Right forelimb (tissue), 1 donor: ENCODE measurements around the gene CLCN1.
"Not testable (repeated sequence)": the region's sequence is repeated elsewhere in the genome, so short reads cannot be mapped to it uniquely, and the experiment has no call there.

Source experiments
- DNase-seq: peaks from one replicate; pipeline ENCODE4 v3.0.0-alpha.2; 2018

The CLCN1 gene

GRCh38 chr7:143387156-143387975 lies 71.5 kb downstream of the CLCN1 start:
- no peak for DNase-seq

- DNase-seq = no peak
Measured at GRCh38 chr7:143388051-143388450, 72.1 kb downstream of the CLCN1 start.

GRCh38 chr7:143388491-143389101 lies 72.7 kb downstream of the CLCN1 start:
- DNase-seq = no peak

- peak; percentile 32 for DNase-seq
Measured at GRCh38 chr7:143389316-143390103, 73.6 kb downstream of the CLCN1 start.

GRCh38 chr7:143390104-143390772 lies 74.3 kb downstream of the CLCN1 start:
- peak; percentile 41 for DNase-seq

GRCh38 chr7:143390773-143391317 lies 74.9 kb downstream of the CLCN1 start:
- DNase-seq = peak; percentile 41

GRCh38 chr7:143391462-143392404 lies 75.8 kb downstream of the CLCN1 start:
- peak; percentile 48 for DNase-seq

GRCh38 chr7:143392427-143392826 lies 76.5 kb downstream of the CLCN1 start:
- not testable (repeated sequence) for DNase-seq

- no peak for DNase-seq
Measured at GRCh38 chr7:143392875-143393266, 77.0 kb downstream of the CLCN1 start.

- peak; percentile 45 for DNase-seq
Measured at GRCh38 chr7:143393267-143394041, 77.5 kb downstream of the CLCN1 start.

GRCh38 chr7:143394068-143394467 lies 78.2 kb downstream of the CLCN1 start:
- DNase-seq = no peak

GRCh38 chr7:143394777-143395176 lies 78.9 kb downstream of the CLCN1 start:
- DNase-seq = no peak

GRCh38 chr7:143395187-143396149 lies 79.6 kb downstream of the CLCN1 start:
- DNase-seq = peak; percentile 41

GRCh38 chr7:143396182-143396581 lies 80.3 kb downstream of the CLCN1 start:
- peak; percentile 34 for DNase-seq

- peak; percentile 36 for DNase-seq
Measured at GRCh38 chr7:143396625-143397556, 81.0 kb downstream of the CLCN1 start.

- peak; percentile 31 for DNase-seq
Measured at GRCh38 chr7:143397710-143398530, 82.0 kb downstream of the CLCN1 start.

GRCh38 chr7:143398616-143399015 lies 82.7 kb downstream of the CLCN1 start:
- DNase-seq = peak; percentile 35
